Testis (tissue), 2 donors: ENCODE measurements around the gene OXCT2.
"Not testable (repeated sequence)": the region's sequence is repeated elsewhere in the genome, so short reads cannot be mapped to it uniquely, and the experiment has no call there.

ENCODE experiments used
- POLR2A ChIP-seq: fragments of 450-650 bp; IDR thresholded peaks from one replicate; pipeline ENCODE4 v1.6.1; 2017; ENCODE audit warnings: antibody characterized with exemption, mild to moderate bottlenecking, moderate library complexity
- TF ChIP-seq, protein P1 (sequence below), 3 experiments: fragments of 450-650 bp in 2 of 3; fragments of 200-600 bp in 1 of 3; sonication (generic) in 1 of 3; IDR thresholded peaks; one replicate each; pipeline ENCODE4 v1.5.1; 2016 to 2019; ENCODE audit warnings: antibody characterized with exemption in 3 of 3, mild to moderate bottlenecking in 2 of 3, moderate library complexity in 1 of 3

GRCh38 chr1:39798859-39799769 lies 28.0 kb upstream of the OXCT2 start:
- TF ChIP-seq, protein P1, sequence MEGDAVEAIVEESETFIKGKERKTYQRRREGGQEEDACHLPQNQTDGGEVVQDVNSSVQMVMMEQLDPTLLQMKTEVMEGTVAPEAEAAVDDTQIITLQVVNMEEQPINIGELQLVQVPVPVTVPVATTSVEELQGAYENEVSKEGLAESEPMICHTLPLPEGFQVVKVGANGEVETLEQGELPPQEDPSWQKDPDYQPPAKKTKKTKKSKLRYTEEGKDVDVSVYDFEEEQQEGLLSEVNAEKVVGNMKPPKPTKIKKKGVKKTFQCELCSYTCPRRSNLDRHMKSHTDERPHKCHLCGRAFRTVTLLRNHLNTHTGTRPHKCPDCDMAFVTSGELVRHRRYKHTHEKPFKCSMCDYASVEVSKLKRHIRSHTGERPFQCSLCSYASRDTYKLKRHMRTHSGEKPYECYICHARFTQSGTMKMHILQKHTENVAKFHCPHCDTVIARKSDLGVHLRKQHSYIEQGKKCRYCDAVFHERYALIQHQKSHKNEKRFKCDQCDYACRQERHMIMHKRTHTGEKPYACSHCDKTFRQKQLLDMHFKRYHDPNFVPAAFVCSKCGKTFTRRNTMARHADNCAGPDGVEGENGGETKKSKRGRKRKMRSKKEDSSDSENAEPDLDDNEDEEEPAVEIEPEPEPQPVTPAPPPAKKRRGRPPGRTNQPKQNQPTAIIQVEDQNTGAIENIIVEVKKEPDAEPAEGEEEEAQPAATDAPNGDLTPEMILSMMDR (IDR thresholded peaks at IDR 0.05), result peak in 1 of 3 experiments; percentile 44
- not testable (repeated sequence) for TF ChIP-seq POLR2A
